Osteoblast (primary cell): ENCODE results near the gene LCN6. TPM values are rescaled to one million over a fixed set of nuclear protein-coding genes. Genes with fewer than 3 reads are reported as not detected.

Experiments used
- DNase-seq: peaks from one replicate; pipeline ENCODE4 v3.0.0; 2011; ENCODE audit warnings: low spot score, mixed read lengths; ENCODE audit not compliant: insufficient read length; ENCODE audit errors: missing footprints
- H2AFZ ChIP-seq: 2 replicates; pipeline ENCODE4 v1.6.0; 2011; ENCODE audit warnings: mild to moderate bottlenecking, low read length
- H3K27ac ChIP-seq: 2 replicates; pipeline ENCODE4 v1.5.1; 2011; ENCODE audit warnings: mild to moderate bottlenecking, low read depth, low read length, moderate library complexity
- H3K27me3 ChIP-seq: 2 replicates; pipeline ENCODE4 v1.6.0; 2012; ENCODE audit warnings: mild to moderate bottlenecking, control low read depth, inconsistent platforms, low read length, moderate library complexity; ENCODE audit not compliant: insufficient read depth
- H3K36me3 ChIP-seq: 2 replicates; pipeline ENCODE4 v1.5.1; 2011; ENCODE audit warnings: mild to moderate bottlenecking, low read length, control low read depth, moderate library complexity; ENCODE audit not compliant: insufficient read depth
- H3K4me1 ChIP-seq: 2 replicates; pipeline ENCODE4 v1.5.1; 2011; ENCODE audit warnings: mild to moderate bottlenecking, low read length, control low read depth, moderate library complexity; ENCODE audit not compliant: insufficient read depth
- H3K4me2 ChIP-seq: 2 replicates; pipeline ENCODE4 v1.6.0; 2011; ENCODE audit warnings: mild to moderate bottlenecking, low read length; ENCODE audit not compliant: insufficient read depth
- H3K4me3 ChIP-seq: fragments of 200-600 bp; sonication (generic); 3 replicates; pipeline ENCODE4 v1.5.1; 2012; ENCODE audit warnings: mild to moderate bottlenecking, low read length, inconsistent platforms; ENCODE audit not compliant: insufficient read depth
- H3K79me2 ChIP-seq: 2 replicates; pipeline ENCODE4 v1.6.0; 2012; ENCODE audit warnings: mild to moderate bottlenecking, low read length, control low read depth, inconsistent platforms; ENCODE audit not compliant: insufficient read depth
- H3K9me3 ChIP-seq: 2 replicates; pipeline ENCODE4 v1.5.1; 2011; ENCODE audit warnings: low read depth, low read length, control low read depth
- H4K20me1 ChIP-seq: 2 replicates; pipeline ENCODE4 v1.6.0; 2012; ENCODE audit warnings: mild to moderate bottlenecking, low read length, control low read depth; ENCODE audit not compliant: insufficient read depth
- total RNA-seq: library from RNA; depleted of rRNA; stranded (reverse); fragments of >200 nt; gene quantifications from 2 replicates; pipeline ENCODE4 v1.2.3, GENCODE V29; 2012
- TF ChIP-seq, protein P1 (sequence below): IDR thresholded peaks from 2 replicates; pipeline ENCODE4 v1.5.1; 2011; ENCODE audit warnings: mild to moderate bottlenecking, low read depth, low read length, moderate library complexity; ENCODE audit errors: extremely low read depth

The LCN6 gene
- total RNA-seq, 1 donor, result not detected

DNA sequence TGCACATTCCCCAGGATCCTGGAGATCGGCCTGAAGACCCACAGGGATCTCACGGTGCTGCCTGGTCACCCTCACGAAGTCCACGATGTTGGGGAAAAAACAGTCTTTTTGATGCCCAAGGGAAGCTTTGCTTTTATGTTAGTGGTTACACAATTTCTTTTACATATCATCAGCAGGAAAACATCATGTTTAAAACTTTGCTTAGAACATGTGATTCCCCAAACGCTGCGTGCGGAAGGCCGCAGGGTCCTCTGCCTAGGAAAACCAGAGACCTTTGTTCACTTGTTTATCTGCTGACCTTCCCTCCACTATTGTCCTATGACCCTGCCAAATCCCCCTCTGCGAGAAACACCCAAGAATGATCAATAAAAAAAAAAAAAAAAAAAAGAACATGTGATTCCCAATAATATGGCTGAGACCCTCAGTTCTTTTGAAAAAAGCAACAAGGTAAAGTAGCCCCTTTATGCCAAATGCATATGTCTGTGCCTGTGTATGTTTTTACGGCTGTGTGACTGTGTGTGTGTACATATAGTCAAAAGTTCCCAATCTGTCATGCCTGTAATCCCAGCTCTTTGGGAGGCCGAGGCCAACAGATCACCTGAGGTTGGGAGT lies 49.6 kb downstream of the LCN6 start:
- H4K20me1 ChIP-seq, result no peaks in the 10 kb centered on the region
- no peaks in the 10 kb centered on the region for H3K4me1 ChIP-seq

DNA sequence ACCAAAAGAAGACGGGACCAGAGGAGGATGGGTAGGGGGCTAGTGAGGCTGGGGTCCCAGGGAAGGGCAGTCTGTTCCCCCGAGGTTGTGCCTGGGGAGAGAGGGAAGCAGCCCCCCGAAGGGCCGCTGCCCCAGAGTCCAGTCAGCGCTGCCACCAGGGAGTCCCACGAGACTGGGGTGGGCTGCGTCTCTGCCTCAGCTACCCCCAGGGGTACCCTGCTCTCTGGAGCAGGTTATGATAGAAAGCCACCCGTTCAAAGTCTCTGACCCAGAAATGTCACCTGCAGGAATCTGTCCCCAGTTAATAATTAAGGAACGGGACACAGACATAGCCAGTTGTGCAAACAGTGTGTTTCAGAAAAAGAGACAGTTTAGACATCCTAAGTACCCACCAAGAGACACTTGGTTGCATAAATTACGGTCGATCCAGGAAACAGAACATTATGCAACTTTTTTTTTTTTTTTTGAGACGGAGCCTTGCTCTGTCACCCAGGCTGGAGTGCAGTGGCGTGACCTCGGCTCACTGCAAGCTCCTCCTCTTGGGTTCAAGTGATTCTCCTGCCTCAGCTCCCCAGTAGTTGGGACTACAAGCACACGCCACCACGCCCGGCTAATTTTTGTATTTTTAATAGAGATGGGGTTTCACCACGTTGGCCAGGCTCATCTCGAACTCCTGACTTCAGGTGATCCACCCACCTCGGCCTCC lies 50.4 kb downstream of the LCN6 start:
- no peaks in the 10 kb centered on the region for H3K9me3 ChIP-seq
- H3K27me3 ChIP-seq, result peaks cover 13% of the 10 kb centered on the region
- H4K20me1 ChIP-seq, result no peaks in the 10 kb centered on the region
- H3K79me2 ChIP-seq, result no peaks in the 10 kb centered on the region
- TF ChIP-seq, protein P1, sequence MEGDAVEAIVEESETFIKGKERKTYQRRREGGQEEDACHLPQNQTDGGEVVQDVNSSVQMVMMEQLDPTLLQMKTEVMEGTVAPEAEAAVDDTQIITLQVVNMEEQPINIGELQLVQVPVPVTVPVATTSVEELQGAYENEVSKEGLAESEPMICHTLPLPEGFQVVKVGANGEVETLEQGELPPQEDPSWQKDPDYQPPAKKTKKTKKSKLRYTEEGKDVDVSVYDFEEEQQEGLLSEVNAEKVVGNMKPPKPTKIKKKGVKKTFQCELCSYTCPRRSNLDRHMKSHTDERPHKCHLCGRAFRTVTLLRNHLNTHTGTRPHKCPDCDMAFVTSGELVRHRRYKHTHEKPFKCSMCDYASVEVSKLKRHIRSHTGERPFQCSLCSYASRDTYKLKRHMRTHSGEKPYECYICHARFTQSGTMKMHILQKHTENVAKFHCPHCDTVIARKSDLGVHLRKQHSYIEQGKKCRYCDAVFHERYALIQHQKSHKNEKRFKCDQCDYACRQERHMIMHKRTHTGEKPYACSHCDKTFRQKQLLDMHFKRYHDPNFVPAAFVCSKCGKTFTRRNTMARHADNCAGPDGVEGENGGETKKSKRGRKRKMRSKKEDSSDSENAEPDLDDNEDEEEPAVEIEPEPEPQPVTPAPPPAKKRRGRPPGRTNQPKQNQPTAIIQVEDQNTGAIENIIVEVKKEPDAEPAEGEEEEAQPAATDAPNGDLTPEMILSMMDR, result no peak
- H2AFZ ChIP-seq, result no peak overlapping the region
- H3K4me2 ChIP-seq, result no peak overlapping the region
- H3K4me1 ChIP-seq, result no peaks in the 10 kb centered on the region
- no peak overlapping the region for H3K4me3 ChIP-seq
- DNase-seq, result no peak
- no peak overlapping the region for H3K27ac ChIP-seq
- H3K36me3 ChIP-seq, result no peaks in the 10 kb centered on the region

More for the DNA sequence above, 49.6 kb downstream of the LCN6 start:
- no peaks in the 10 kb centered on the region for H3K79me2 ChIP-seq
- H2AFZ ChIP-seq, result no peak overlapping the region
- H3K36me3 ChIP-seq, result no peaks in the 10 kb centered on the region
- H3K27ac ChIP-seq, result no peak overlapping the region
- no peak overlapping the region for H3K4me2 ChIP-seq
- TF ChIP-seq, protein P1, result no peak
- H3K9me3 ChIP-seq, result no peaks in the 10 kb centered on the region
- no peak for DNase-seq
- peaks cover 15% of the 10 kb centered on the region for H3K27me3 ChIP-seq
- H3K4me3 ChIP-seq, result no peak overlapping the region

DNA sequence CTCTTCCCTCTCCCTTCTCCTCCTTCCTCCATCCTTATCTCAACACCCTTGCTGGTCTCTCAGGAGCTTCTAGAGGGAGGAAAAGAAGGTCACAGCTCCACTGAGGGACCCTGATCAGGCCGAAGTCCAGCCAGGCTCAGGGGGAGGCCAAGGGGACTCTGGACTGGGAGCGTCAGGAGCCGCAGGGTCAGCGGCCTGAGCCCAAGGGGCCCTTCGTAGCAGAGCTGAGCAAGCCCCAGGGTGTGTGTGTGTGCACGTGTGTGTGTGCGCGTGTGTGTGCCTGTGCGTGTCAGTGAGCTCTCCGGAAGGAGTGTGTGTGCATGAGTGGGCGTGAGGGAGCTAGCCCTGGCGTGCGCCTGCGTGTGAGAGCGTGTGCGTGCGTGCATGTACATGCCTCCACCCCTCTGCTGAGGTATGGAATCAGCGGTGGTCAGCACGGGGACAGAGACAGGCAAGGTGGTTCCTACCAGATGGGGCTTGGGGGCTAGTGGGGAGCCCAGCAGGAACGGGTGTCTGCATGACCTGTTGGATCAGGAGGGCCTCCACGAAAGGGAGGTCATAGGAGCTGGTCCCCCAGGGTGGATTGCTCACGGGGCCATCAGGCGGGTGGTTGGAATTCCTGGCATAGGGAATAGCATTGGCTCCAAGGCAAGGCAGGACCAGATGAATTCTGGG lies 51.0 kb downstream of the LCN6 start:
- H3K4me2 ChIP-seq, result no peak overlapping the region
- H3K4me3 ChIP-seq, result no peak overlapping the region
- no peaks in the 10 kb centered on the region for H3K4me1 ChIP-seq
- no peak for DNase-seq
- H3K27ac ChIP-seq, result no peak overlapping the region
- no peaks in the 10 kb centered on the region for H3K9me3 ChIP-seq
- H2AFZ ChIP-seq, result no peak overlapping the region
- TF ChIP-seq, protein P1, result no peak
- H3K27me3 ChIP-seq, result peaks cover 13% of the 10 kb centered on the region
- H3K79me2 ChIP-seq, result no peaks in the 10 kb centered on the region
- no peaks in the 10 kb centered on the region for H4K20me1 ChIP-seq
- H3K36me3 ChIP-seq, result no peaks in the 10 kb centered on the region

DNA sequence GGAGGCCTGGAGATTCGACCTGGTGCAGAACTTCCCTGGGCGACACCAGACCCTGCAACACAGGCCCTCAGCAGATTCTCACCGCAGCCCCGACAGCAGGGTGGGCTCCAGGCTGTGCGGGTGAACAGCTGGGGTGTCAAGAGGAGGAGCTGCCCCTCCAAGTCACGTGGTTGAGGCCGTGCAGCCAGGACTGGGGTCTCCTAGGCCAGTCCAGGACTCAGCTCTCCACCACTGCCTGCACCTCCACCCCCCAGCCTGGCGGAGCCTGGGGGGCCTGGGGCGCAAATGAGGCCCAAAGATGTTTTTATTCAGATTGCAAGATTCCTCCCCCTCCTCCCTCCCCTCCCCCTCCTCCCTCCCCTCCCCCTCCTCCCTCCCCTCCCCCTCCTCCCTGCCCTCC lies 51.8 kb downstream of the LCN6 start:
- H3K27me3 ChIP-seq, result peaks cover 10% of the 10 kb centered on the region
- no peaks in the 10 kb centered on the region for H3K4me1 ChIP-seq
- no peaks in the 10 kb centered on the region for H3K9me3 ChIP-seq
- H3K4me2 ChIP-seq, result no peak overlapping the region
- H4K20me1 ChIP-seq, result no peaks in the 10 kb centered on the region
- H3K27ac ChIP-seq, result no peak overlapping the region
- DNase-seq, result no peak
- TF ChIP-seq, protein P1, result no peak
- H3K36me3 ChIP-seq, result no peaks in the 10 kb centered on the region
- no peak overlapping the region for H3K4me3 ChIP-seq
- H2AFZ ChIP-seq, result no peak overlapping the region
- H3K79me2 ChIP-seq, result no peaks in the 10 kb centered on the region
